ENCODE data around the gene PRKCI.

- TF ChIP-seq CTCF (IDR thresholded peaks at IDR 0.05; ENCODE audit: low read depth, low read length, poor library complexity, severe bottlenecking) (no peak), EZH2phosphoT487 (IDR thresholded peaks at IDR 0.05; ENCODE audit: borderline replicate concordance, low read length) (no peak)
These were observed 131.3 kb downstream of the PRKCI start for GRCh38 chr3:170353485-170353884.
